GM19467 (cell line): ENCODE data around the gene ERO1B.

ENCODE experiments used
- ATAC-seq: cut with Tn5 transposase; IDR thresholded peaks from one replicate; pipeline ENCODE4 v1.9.1; 2021; ENCODE audit warnings: mild to moderate bottlenecking, moderate library complexity; ENCODE audit not compliant: unreplicated experiment

The ERO1B gene

DNA sequence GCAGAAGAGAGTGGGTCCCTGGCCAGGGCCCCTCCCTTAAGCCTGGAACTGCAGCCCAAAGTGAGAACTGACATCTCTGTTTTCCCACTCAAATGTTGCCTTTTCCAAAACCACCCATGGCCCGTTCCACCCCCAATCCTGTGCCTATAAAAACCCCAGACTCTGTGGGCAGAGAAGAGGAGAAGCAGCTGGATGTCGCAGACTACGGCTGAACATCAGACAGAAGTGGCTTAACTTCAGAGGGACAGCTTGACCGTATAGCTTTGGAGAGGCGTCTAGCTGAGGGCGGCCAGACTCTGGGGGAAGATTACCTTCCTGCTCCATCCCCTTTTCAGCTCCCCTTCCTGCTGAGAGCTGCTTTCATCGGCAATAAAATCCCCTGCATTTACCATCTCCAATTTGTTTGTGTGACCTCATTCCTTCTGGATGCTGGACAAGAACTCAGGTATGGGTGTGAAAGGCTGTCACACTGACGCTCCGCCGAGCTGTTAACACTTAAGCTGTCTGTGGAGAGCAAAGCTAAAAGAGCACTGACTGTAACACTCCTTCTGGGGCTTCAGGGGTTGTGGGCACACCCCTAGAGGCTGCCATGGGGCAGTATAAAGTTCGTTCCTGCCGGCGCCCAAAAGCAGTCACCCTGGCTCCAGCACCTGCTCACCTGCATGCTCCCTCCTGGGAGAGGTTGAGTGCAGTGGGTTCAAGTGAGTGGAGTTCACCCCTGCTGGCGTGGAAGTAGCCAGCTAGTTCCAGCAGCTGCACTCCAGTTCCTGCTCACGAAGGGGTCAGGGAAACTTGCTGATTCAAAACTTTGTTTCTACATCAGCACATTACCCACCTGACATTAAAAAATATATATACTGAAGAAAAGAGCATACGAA lies 19.6 kb upstream of the ERO1B start:
- no peak for ATAC-seq

DNA sequence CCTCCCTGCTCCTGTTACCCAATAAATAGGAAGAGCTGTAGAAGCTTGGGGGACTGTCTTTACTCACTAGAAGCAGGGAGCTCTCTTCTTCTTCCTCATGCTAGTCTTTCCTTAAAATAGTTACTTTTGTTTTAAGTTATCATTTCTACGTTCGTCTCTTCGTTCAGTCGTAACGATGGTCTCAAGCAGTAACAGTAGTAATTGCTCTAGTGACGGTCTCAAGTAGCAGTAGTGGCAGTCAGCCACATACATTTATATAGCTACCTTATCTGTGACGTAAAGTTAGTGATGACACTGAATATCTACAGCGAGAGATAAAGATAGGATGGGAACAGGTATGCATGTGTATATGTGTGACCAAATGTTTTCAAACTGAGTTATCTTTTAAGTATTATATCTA lies 15.4 kb upstream of the ERO1B start:
- no peak for ATAC-seq

DNA sequence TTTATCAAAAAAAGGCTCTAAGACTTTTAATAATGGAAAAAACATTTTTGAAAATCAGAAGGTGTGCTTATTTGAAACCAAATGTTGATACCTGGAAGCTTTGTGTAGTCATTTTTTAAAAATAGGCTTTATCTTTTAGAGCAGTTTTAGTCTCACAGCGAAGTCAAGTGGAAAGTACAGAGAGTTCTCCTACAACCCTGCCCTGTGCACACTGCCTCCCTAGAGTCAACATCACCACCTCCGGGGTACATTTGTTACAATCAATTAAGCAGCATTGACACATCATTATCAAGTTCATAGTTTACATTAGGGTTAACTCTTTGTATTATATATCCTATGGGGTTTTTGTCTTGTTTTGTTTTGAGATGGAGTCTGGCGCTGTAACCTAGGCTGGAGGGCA lies 10.7 kb upstream of the ERO1B start:
- no peak for ATAC-seq

DNA sequence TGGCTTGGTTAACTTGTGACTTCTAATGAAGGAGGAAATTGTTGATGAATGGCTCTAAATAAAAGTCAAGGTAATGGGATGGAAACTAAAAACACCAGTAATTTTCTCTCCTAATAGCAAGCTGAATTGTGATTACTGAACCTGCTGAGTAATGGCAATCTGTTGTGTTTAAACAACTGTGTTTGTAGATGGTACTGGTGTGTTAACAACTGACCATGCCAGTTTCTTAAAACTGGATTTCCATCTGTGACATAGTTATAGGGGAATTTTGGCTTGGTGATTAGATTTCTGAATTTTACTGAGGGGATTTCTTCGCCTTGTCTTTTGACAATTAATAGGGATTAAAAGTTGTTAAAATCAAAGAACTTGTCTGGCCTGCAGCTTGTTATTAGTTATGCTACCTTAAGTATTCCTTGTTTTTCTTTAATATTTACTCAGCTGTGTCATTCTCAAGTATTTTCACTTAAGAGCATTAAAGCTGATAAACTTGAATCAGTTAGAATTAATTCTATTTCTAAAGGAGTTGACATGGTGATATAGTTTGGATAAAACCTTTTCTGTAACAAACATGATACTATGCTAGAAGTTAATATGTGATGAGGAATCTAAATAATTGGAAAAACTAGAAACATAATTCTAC lies 7.9 kb upstream of the ERO1B start:
- ATAC-seq, result no peak

DNA sequence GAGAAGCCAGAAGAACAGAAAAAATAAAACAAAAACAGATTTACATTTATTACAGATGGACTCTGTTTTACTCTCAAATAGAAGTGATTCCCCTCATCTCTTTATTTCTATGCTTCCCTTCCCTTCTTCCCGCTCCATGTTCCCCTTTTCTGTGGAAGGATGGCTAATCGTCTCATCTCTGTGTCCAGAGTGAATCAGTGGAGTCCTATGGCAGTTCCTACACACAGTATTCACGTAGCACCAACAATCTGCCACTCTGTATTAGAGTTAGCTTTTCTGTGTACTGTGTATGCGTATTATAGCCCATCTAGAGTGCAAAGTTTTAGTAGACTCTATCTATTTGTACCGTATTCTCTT lies 6.8 kb upstream of the ERO1B start:
- ATAC-seq, result no peak

DNA sequence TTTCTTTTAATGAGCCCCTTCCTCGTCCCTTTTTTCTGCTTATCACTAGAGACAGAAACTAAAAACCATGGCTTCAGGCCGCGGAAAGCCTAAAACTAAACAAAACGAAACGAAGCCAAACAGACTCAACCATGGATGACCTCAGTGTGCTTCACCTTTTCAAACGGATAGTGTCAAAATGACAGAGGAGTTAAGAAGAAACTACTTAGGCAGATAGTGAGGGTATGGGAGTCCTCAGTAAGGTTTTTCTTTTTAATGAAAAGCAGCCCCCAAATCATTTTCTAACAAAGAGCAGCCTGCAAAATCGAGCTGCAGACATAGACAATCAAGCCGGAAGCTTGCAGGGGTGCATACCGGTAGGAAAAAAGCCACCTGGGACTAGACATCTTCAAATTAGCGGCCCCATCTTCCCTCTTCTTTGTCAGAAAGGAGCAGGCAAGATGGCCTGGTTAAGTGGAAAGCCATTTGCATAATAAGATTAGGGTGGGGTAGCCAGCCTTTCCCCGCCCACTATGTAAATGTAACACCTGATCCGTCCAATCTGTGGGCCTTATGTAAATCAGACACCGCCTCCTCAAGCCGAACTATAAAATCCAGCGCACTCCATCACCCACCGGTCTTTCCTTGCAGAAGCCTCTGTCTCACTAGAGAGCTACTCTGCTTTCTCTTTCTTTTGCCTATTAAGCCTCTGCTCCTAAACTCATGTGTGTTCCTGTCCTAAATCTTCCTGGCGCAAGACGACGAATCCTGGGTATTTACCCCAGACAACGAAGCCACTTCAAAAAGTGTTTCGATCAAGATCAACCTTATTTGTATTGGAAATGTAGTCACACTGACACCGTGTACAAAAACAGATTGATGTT lies 6.2 kb upstream of the ERO1B start:
- ATAC-seq, result no peak

DNA sequence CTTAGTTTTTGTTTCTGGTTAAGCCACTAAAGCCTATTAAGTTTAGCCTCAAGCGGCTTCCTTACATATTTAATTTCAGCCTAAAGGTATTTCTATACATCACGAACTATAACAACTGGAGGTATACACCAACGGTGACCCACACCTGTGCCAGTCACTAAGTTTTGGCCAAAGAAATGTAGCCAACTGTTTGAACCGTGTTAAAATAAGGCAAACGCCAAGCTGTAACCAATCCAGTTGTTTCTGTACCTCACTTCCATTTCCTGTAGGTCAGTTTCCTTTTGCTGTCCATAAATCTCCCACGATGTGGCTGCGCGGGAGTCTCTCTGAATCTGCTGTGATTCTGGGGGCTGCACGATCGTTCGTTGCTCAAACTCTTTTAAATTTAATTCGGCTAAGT lies 5.6 kb upstream of the ERO1B start:
- no peak for ATAC-seq

DNA sequence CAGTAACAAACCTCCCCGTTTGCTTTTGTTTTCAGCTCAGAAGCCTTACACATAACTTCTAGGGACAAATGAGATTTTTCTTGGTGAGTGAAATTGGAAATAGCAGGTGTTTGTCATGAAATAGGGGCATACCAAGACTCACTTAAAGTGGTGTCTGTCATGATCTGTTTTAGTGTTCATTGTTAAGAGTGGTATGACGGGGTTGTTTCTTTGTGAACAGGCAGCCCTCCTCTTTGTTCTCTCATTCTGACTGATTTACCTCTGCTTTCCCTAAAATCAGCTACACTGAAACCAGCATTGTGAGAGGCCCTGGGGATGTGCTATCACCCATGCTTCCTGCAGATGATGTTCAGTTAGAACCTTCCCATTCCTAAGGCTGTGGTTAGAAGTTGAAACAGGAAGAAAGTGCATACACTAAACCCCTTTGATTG lies 2.5 kb upstream of the ERO1B start:
- ATAC-seq, result peak; percentile 38

DNA sequence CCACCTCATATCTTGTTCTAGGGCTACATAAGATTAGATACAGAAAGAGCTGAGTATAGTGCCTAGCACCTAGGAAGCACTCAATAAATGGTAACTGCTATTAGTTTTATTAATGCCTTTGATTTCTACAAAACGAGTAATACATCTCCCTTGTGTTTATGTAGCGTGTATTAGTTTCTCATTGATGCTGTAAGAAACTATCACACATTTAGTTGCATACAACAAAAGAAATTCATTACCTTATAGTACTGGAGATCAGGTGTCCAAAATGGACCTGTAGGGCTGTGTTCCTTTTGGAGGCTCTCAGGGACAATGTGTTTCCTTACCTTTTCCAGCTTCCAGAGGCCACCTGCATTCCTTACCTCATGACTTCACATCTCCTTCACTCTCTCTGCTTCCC lies 961 bp upstream of the ERO1B start:
- ATAC-seq, result no peak

DNA sequence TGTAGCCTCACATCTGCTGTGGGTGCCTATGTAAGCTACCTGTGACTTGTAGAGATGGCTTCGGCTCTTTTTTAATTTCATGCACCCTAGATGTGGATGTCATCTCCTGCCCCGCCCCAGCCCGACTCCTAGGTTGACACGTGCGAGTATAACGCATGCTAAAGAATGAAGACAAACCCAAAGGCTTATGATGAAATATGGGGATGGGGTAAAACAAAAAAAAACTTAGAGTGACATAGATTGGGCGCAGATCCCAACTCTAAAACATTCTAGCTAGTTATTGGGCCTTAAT lies 613 bp upstream of the ERO1B start:
- ATAC-seq, result peak; percentile 1

DNA sequence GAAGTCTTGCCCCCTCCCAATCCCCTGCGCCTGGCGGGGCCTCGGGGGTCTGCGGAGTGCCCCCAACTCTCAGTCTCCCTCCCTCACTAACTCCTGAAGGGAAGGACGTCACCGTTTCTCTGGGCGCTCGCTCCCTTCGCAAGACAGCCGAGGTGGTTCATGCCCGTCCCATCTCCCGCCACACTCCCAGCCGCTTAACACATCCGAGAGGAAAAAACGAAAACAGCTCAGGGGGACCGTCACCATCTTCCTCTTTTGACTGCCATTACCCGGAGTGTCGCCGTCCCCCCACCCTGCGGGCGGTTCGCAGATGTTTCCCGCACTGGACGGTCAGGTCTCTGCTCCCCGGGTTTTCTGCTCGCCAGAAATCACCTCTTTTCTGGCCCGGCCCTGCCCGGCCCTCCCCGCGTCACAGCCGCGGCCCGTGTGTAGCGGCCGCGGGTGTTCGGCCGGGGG lies 532 bp downstream of the ERO1B start:
- ATAC-seq, result peak; percentile 22

DNA sequence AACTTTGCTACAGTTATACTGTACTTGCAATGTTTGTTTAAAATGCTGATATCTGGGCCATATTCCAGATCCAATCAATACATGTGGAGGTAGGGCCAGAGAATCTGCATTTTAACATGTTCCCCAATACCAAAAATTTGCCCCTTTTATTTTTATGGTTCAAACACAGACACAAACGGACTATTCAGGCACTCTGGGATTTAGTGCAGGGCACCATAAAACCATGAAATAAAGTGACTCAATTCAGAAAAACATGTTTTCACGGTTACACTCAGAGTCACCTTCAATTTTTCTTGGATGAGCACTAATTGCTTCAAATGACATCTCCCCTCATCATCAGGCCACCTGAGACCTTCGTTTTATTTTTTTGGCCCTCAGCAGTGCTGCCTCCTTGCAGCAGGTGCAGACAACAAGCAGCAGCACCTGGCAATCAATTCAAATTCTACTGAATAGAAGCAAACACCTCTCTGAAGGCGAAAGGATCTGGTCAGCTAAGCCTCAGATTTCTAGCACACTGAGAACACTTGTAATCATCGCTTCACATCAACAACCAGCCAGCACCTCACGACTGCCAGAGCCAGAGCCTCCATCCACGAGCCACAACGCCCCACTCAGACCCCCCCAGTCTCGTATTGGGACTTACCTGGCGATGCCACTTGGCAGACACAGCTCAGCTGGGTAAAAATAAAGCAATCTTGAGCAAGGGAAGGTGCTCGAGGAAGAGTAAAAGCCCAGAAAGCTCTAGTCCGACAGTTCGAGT lies 1.1 kb downstream of the ERO1B start:
- ATAC-seq, result no peak

DNA sequence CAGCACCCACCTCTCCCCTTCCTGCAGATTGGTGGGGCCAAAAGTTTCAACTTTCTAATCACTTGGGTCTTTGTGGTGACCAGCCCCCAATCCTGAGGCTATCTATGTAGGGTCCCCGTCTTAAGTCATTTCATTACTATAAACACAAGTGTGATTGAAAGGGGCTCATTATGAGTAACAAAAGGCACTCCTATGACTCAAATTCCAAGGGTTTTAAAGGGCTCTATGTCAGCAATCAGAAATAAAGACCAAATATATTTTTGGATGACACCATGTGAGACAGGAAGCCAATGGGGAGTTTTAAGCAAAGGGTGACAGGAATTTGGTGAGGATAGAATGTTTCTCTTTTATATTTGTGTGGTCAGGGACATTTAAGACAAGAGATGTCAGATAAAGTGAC lies 6.2 kb downstream of the ERO1B start:
- no peak for ATAC-seq

DNA sequence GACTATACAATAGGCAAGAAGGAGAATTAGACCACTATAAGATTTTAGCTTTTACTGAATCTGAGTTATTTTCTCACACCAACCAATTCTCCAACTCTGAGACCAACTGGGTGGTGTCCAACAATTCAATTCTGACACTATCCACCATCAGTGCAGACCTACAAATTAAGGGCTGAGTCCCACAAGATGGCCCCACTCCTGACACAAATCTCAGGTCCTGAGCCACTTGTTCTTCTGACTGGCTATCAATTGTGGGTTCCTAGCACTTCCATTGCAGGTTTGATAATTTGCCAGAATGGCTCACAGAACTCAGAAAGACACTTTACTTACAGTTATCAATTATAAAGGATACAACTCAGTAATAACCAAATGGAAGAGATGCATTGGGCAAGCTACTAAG lies 6.7 kb downstream of the ERO1B start:
- ATAC-seq, result no peak

DNA sequence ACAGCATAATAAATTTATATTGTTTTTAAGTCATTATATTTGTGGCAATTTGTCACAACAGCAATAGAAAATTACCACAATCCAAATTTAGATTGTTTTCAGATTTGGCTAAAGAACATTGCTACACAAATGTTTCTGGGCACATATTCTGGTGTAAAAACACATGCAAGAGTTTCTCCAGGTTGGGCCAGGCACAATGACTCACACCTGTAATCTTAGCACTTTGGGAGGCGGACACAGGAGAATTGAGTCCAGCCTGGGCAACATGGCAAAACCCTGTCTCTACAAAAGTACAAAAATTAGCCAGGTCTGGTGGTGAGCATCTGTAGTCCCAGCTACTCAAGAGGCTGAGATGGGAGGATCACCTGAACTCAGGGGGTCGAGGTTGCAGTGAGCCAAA lies 8.4 kb downstream of the ERO1B start:
- ATAC-seq, result no peak

DNA sequence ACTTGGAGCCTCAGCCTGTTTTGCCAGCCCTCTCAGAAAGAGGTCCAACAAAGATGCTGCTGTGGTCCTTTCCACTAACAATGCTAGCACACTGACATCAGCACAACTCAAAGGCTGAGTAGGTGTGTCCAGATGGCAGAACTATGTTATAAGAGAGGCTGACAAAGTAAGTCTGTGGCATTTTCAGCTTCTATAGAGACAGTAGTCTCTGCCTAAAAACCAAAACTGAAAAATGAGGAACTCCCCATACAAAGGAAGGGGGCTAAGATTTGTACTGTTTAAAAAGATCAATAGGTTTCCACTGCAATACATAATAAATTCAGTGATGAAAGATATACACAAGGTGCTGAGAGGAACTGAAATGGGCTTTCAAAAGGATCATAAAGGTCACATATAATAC lies 12.3 kb downstream of the ERO1B start:
- no peak for ATAC-seq

DNA sequence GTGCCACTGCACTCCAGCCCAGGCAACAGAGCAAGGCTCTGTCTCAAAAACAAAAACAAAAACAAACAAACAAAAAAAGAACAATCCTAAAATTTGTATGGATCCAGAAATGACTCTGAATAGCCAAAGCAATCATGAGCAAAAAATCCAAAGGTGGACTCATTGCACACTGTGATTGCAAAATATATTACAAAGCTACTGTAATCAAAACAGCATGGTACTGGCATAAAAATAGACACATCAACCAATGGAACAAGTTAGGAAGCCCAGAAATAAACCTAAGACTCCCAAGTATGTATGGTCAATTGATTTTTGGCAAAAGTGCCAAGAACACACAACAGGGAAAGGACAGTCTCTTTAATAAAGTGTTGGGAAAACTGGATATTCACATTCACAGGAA lies 19.9 kb downstream of the ERO1B start:
- no peak for ATAC-seq

DNA sequence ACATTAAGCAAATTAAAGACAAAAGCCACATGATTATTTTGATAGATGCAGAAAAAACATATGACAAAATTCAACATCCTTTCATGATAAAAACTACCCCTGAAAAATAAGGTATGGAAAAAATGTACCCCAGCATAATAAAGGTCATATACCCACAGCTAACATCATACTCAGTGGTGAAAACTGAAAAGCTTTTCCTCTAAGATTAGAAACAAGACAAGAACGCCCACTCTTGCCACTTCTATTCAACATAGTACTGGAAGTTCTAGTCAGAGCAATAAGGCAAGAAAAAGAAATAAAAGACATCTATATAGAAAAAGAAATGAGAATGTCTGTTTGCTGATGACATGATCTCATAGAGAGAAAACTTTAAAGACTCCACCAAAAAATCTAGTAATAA lies 20.7 kb downstream of the ERO1B start:
- ATAC-seq, result no peak

DNA sequence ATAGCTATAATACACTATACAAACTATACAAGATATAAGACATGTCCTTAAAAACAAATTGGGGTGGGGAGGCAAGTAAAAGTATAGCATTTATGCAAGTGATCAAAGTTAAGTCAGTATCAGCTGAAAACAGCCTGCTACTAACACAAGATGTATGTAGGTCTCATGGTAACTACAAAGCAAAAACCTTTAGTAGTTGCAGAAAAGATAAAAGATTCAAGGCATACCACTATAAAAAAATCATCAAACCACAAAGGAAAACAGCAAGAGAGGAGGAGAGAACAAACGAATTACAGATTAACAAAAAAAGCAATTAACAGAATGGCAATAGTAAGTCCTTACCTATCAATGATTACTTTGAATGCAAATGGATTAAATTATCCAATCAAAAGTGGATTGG lies 22.7 kb downstream of the ERO1B start:
- ATAC-seq, result no peak

DNA sequence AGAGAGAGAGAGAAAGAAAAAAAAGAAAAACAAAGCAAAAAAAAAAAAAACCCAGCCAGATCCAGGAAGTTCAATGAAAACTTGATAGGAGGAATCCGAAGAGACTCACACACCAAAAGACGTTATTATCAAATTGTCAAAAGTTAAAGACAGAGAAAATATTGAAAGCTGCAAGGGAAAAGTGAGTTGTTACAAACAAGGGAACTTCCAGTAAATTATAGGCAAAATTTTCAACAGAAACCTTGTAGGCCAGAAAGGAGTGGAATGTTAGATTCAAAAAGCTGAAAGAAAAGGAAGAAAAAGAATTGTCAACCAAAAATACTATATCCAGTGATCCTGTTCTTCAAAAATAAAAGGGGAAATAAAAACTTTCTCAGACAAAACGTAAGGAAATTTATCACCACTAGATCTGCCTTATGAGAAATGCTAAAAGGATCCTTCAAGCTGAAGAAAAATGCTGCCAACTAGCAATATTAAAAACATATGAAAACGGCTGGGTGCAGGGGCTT lies 23.6 kb downstream of the ERO1B start:
- no peak for ATAC-seq

DNA sequence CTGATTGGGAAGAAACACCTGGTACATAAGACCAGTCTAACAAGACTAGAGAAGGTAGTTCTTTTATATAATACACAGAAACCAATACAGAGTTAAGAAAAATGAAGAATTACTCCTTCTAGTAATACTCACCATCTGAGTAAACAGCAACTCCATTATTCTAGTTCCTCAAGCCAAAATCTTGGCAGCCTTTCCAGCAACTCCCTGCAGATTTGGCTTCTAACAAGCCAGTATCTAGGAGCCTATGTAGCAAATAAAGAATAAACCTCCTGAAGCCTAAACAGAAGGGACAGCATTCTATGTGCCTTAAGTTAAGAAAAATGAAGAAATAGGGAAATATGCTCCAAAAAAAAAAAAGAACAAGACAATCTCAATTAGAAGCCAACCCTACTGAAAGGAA lies 24.5 kb downstream of the ERO1B start:
- ATAC-seq, result no peak
